ENCODE results near the gene PEX7. TPM values are rescaled to one million over a fixed set of nuclear protein-coding genes. Genes with fewer than 3 reads are reported as not detected.
A peak's percentile ranks its signal among the peaks of the same experiment; 100 is the strongest.

PEX7 gene
- total RNA-seq (2022): 6.1 and 6.4 TPM in 2 replicates
- Bru-seq, nascent RNA: percentile 71 among the genes with signal in this experiment
- BruChase-seq, experiment 1, labeled RNA remaining after a 2-hour chase: percentile 57 among the genes with signal in this experiment
- BruChase-seq, experiment 2, labeled RNA remaining after a 6-hour chase: percentile 55 among the genes with signal in this experiment
- long read RNA-seq, transcript PEX7-201 (10 exons, 1,464 nt): major isoform, 9 of 12 reads
- long read RNA-seq, partial matches to known transcripts: 0 of 12 reads
- long read RNA-seq, other reads (novel, unspliced or antisense): 3 of 12 reads

GRCh38 chr6:136822376-136823127 is at the start of gene PEX7:
Gene PEX7 (plus strand): TSS chr6:136822592. CDS start chr6:136822666, 74 bp downstream.
- BruUV-seq (replicated peaks): no TSS peak
- peak; percentile 53 to 65 for TF ChIP-seq CTCF (IDR thresholded peaks at IDR 0.05; ENCODE audit: insufficient read depth in 1 of 2, low read depth in 1 of 2, low read length in 1 of 2, severe bottlenecking in 1 of 2, unreplicated experiment in 1 of 2)
- peak within 1 kb of the TSS; percentile 98 for H3K4me3 Mint-ChIP-seq (ENCODE audit: unreplicated experiment)
- ChIA-PET CTCF (interaction anchor here (0.6 to 1.4 kb wide), 3 partner anchors 30 to 172 kb away, joined by 3 to 13 read pairs (median 4); partner anchors contain the start of gene MAP3K5), POLR2A (interaction anchor here (0.5 to 1.3 kb wide), 3 partner anchors 10 to 145 kb away, joined by 3 to 8 read pairs (median 4); no protein-coding TSS in a partner anchor)
- peaks cover 7% of the 10 kb centered on the region for H3K4me1 Mint-ChIP-seq (ENCODE audit: low read depth, unreplicated experiment)
- peaks cover 27% of the 10 kb centered on the region for H3K36me3 Mint-ChIP-seq (ENCODE audit: insufficient read depth, unreplicated experiment)
- Histone ChIP-seq H3K27me3 (replicated peaks; ENCODE audit: control insufficient read depth, insufficient read depth, low read length) (no peaks in the 10 kb centered on the region; the same call in 1 of the 2 replicates), H3K9me3 (no peaks in the 10 kb centered on the region), H3K4me1 (peaks cover 8% of the 10 kb centered on the region; the same call in 1 of the 2 replicates), H3K4me3 (ENCODE audit: low read depth, low read length) (peak within 1 kb of the TSS; percentile 56), H3K36me3 (ENCODE audit: control insufficient read depth, insufficient read depth, low read length) (no peaks in the 10 kb centered on the region)
- no peaks in the 10 kb centered on the region for H3K9me3 Mint-ChIP-seq (ENCODE audit: unreplicated experiment)
- peak; percentile 90 for DNase-seq
- H3K27me3 Mint-ChIP-seq (ENCODE audit: insufficient read depth, unreplicated experiment): peaks cover 4% of the 10 kb centered on the region
- intact Hi-C loops (cut with micrococcal nuclease; ENCODE audit: unreplicated experiment): loop anchor here (1.0 kb wide), 1 partner anchor 178 kb away; no protein-coding TSS in a partner anchor
- peak within 1 kb of the TSS; percentile 97 for H3K27ac Mint-ChIP-seq (ENCODE audit: unreplicated experiment)

GRCh38 chr6:136772685-136773472 is 49.5 kb upstream of the PEX7 start:
- no peaks in the 10 kb centered on the region for H3K9me3 Mint-ChIP-seq (ENCODE audit: unreplicated experiment)
- POLR2A ChIA-PET: no interaction called here
- DNase-seq: no peak
- H3K27me3 Mint-ChIP-seq (ENCODE audit: insufficient read depth, unreplicated experiment): no peaks in the 10 kb centered on the region
- peaks cover 8% of the 10 kb centered on the region for H3K4me1 Mint-ChIP-seq (ENCODE audit: low read depth, unreplicated experiment)
- intact Hi-C loops (cut with micrococcal nuclease; ENCODE audit: unreplicated experiment): no loop called here
- no peak overlapping the region for H3K4me3 Mint-ChIP-seq (ENCODE audit: unreplicated experiment)
- Histone ChIP-seq H3K4me1 (peaks cover 4% of the 10 kb centered on the region; the same call in 1 of the 2 replicates), H3K36me3 (ENCODE audit: control insufficient read depth, insufficient read depth, low read length) (no peaks in the 10 kb centered on the region), H3K4me3 (ENCODE audit: low read depth, low read length) (no peak overlapping the region), H3K27me3 (replicated peaks; ENCODE audit: control insufficient read depth, insufficient read depth, low read length) (no peaks in the 10 kb centered on the region), H3K9me3 (no peaks in the 10 kb centered on the region)
- CTCF ChIA-PET: no interaction called here
- no peak for TF ChIP-seq CTCF (IDR thresholded peaks at IDR 0.05; ENCODE audit: insufficient read depth in 1 of 2, low read depth in 1 of 2, low read length in 1 of 2, severe bottlenecking in 1 of 2, unreplicated experiment in 1 of 2)
- H3K36me3 Mint-ChIP-seq (ENCODE audit: insufficient read depth, unreplicated experiment): no peaks in the 10 kb centered on the region
- no peak overlapping the region for H3K27ac Mint-ChIP-seq (ENCODE audit: unreplicated experiment)
- no TSS peak for BruUV-seq (replicated peaks)

DNA sequence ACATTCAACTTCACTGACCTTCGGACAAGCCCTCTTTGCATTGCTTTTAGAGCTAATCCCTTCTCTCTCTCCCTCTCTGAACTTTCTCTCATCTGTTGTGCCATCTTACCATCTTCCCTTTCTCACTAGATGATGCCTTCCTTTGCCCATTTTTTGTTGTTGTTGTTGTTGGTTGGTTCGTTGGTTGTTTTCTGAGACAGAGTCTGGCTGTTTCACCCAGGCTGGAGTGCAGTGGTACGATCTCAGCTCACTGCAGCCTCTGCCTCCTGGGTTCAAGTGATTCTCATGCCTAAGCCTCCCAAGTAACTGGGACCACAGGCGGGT is 49.0 kb upstream of the PEX7 start:
- no peaks in the 10 kb centered on the region for H3K9me3 Mint-ChIP-seq (ENCODE audit: unreplicated experiment)
- ChIA-PET POLR2A (no interaction called here), CTCF (no interaction called here)
- H3K4me1 ChIP-seq: peaks cover 4% of the 10 kb centered on the region; the same call in 1 of the 2 replicates
- no peak for TF ChIP-seq CTCF (IDR thresholded peaks at IDR 0.05; ENCODE audit: insufficient read depth in 1 of 2, low read depth in 1 of 2, low read length in 1 of 2, severe bottlenecking in 1 of 2, unreplicated experiment in 1 of 2)
- no peak for DNase-seq
- no peak overlapping the region for H3K4me3 Mint-ChIP-seq (ENCODE audit: unreplicated experiment)
- no peaks in the 10 kb centered on the region for H3K36me3 ChIP-seq (ENCODE audit: control insufficient read depth, insufficient read depth, low read length)
- H3K27me3 Mint-ChIP-seq (ENCODE audit: insufficient read depth, unreplicated experiment): no peaks in the 10 kb centered on the region
- no peaks in the 10 kb centered on the region for H3K27me3 ChIP-seq (replicated peaks; ENCODE audit: control insufficient read depth, insufficient read depth, low read length)
- intact Hi-C loops (cut with micrococcal nuclease; ENCODE audit: unreplicated experiment): no loop called here
- H3K4me1 Mint-ChIP-seq (ENCODE audit: low read depth, unreplicated experiment): peaks cover 8% of the 10 kb centered on the region
- no peak overlapping the region for H3K27ac Mint-ChIP-seq (ENCODE audit: unreplicated experiment)
- no peak overlapping the region for H3K4me3 ChIP-seq (ENCODE audit: low read depth, low read length)
- no peaks in the 10 kb centered on the region for H3K36me3 Mint-ChIP-seq (ENCODE audit: insufficient read depth, unreplicated experiment)
- H3K9me3 ChIP-seq: no peaks in the 10 kb centered on the region
- BruUV-seq (replicated peaks): no TSS peak
